ENCODE measurements around the gene LHFPL3. TPM values are rescaled to one million over a fixed set of nuclear protein-coding genes. Genes with fewer than 3 reads are reported as not detected.

Gene LHFPL3
- total and polyA plus RNA-seq, 2 of the 13 experiments (the other 11 are each of a cell fraction or from before 2014, with no cell fraction given) = not detected

GRCh38 chr7:104933521-104933988 is 605.2 kb downstream of the LHFPL3 start (continued):
- TF ChIP-seq ZNF609 (CRISPR knock-in tag; IDR thresholded peaks at IDR 0.05; ENCODE audit: borderline replicate concordance) = no peak
- no peak for TF ChIP-seq ZFYVE20 (CRISPR knock-in tag; IDR thresholded peaks at IDR 0.05; ENCODE audit: borderline replicate concordance, low read depth)
- no peak for TF ChIP-seq ADNP (CRISPR knock-in tag; IDR thresholded peaks at IDR 0.05)
- no peak for TF ChIP-seq NR2F1 (CRISPR knock-in tag; IDR thresholded peaks at IDR 0.05)
- TF ChIP-seq KMT2B (CRISPR knock-in tag; IDR thresholded peaks at IDR 0.05) = no peak

GRCh38 chr7:104934665-104935064 is 606.3 kb downstream of the LHFPL3 start:
- peaks cover 1 to 8% of the 10 kb centered on the region in 2 experiments; a peak in 1 of 5 replicates for H3K27me3 ChIP-seq (ENCODE audit: control insufficient read depth in 1 of 2, insufficient read depth in 2 of 2, low read length in 2 of 2)
- no peaks in the 10 kb centered on the region for H4K20me1 ChIP-seq (ENCODE audit: insufficient read depth, low read length)
- ChIA-PET CTCF (ENCODE audit: low intra/inter-chr PET ratio, low total read pairs) (no interaction called here), POLR2A (no interaction called here)
- FAIRE-seq (no peak), DNase-seq (ENCODE audit: low spot score) (no peak), ATAC-seq (no peak)
- no TSS peak for BruUV-seq (replicated peaks)
- 6% methylated on average over 7 of the region's 7 CpGs for WGBS (ENCODE audit: low lambda C conversion rate)
- no peaks in the 10 kb centered on the region for H3K79me2 ChIP-seq (ENCODE audit: insufficient read depth, low read length)
- H3K9ac ChIP-seq (ENCODE audit: insufficient read depth, low read depth, low read length) = no peak overlapping the region
- no peaks in the 10 kb centered on the region for H3K36me3 ChIP-seq (replicated peaks in 1 of 2; ENCODE audit: control insufficient read depth in 1 of 2, insufficient read depth in 2 of 2, low read length in 2 of 2)
- H3K9me3 ChIP-seq (ENCODE audit: low read length) = no peaks in the 10 kb centered on the region
- peaks cover 15% of the 10 kb centered on the region for H3K4me1 ChIP-seq (ENCODE audit: insufficient read depth, low read length)
- H3K4me2 ChIP-seq (ENCODE audit: low read depth, low read length) = no peak overlapping the region
- H3K4me3 ChIP-seq (replicated peaks in 1 of 3; ENCODE audit: insufficient read depth in 1 of 3, low read depth in 2 of 3, low read length in 3 of 3) = no peak overlapping the region
- no peak overlapping the region for H3K27ac ChIP-seq (ENCODE audit: extremely low read length, insufficient read depth, low read length)
- H2AFZ ChIP-seq (ENCODE audit: low read length) = no peak overlapping the region
- intact Hi-C loops (cut with micrococcal nuclease; ENCODE audit: unreplicated experiment) (no loop called here), in situ Hi-C loops (cut with HindIII; ENCODE audit: extremely low pct_ligation_motif_present, low pct_unique_long_range_greater_than_20kb) (no loop called here)
- TF ChIP-seq HDAC6 (IDR thresholded peaks at IDR 0.05; ENCODE audit: low read depth, low read length) = no peak
- TF ChIP-seq ZFP62 (CRISPR knock-in tag; IDR thresholded peaks at IDR 0.05) = no peak
- no peak for TF ChIP-seq SRF (IDR thresholded peaks at IDR 0.05; ENCODE audit: low read depth, low read length)
- no peak for TF ChIP-seq CTCF (CRISPR knock-in tag; IDR thresholded peaks at IDR 0.05)
- no peak for TF ChIP-seq SNAPC5 (CRISPR knock-in tag; IDR thresholded peaks at IDR 0.05; ENCODE audit: borderline replicate concordance)
- TF ChIP-seq ZNF563 (CRISPR knock-in tag; IDR thresholded peaks at IDR 0.05) = no peak
- TF ChIP-seq MXD1 (CRISPR knock-in tag; IDR thresholded peaks at IDR 0.05) = no peak
- TF ChIP-seq SP1 (IDR thresholded peaks at IDR 0.05) = no peak
- TF ChIP-seq SP1 (CRISPR knock-in tag; IDR thresholded peaks at IDR 0.05) = no peak
- TF ChIP-seq FOSL2 (CRISPR knock-in tag; IDR thresholded peaks at IDR 0.05) = no peak
- no peak for TF ChIP-seq ZNF121 (CRISPR knock-in tag; IDR thresholded peaks at IDR 0.05)
- no peak for TF ChIP-seq TEF (CRISPR knock-in tag; IDR thresholded peaks at IDR 0.05)
